Epithelial cell of proximal tubule (primary cell): Measurements from ENCODE around the gene SH3RF3. TPM values are rescaled to one million over a fixed set of nuclear protein-coding genes. Genes with fewer than 3 reads are reported as not detected.
"Not testable (repeated sequence)": the region's sequence is repeated elsewhere in the genome, so short reads cannot be mapped to it uniquely, and the experiment has no call there.

ENCODE experiments used
- DNase-seq: peaks from one replicate; pipeline ENCODE4 v3.0.0-alpha.2; 2011; ENCODE audit warnings: low read depth
- H3K4me3 ChIP-seq: 2 replicates; pipeline ENCODE4 v1.5.1; 2011; ENCODE audit warnings: low read depth, mild to moderate bottlenecking, low read length
- CTCF ChIP-seq: conservative IDR thresholded peaks from 2 replicates; pipeline ENCODE4 v1.5.1; 2012; ENCODE audit warnings: low read depth, mild to moderate bottlenecking, low read length
- total RNA-seq: library from RNA; depleted of rRNA; stranded (reverse); fragments of >200 nt; gene quantifications from 2 replicates; pipeline ENCODE4 v1.2.3, GENCODE V29; 2015

The SH3RF3 gene
- total RNA-seq, 1 donor from 2014 or later = 1.7 TPM

GRCh38 chr2:109222422-109222821 lies 93.4 kb downstream of the SH3RF3 start:
- TF ChIP-seq CTCF = no peak
- H3K4me3 ChIP-seq = no peak overlapping the region
- no peak for DNase-seq

GRCh38 chr2:109222825-109223471 lies 93.9 kb downstream of the SH3RF3 start:
- no peak for DNase-seq
- no peak for TF ChIP-seq CTCF
- no peak overlapping the region for H3K4me3 ChIP-seq

GRCh38 chr2:109223490-109223889 lies 94.5 kb downstream of the SH3RF3 start:
- no peak overlapping the region for H3K4me3 ChIP-seq
- DNase-seq = no peak
- no peak for TF ChIP-seq CTCF

- not testable (repeated sequence) for DNase-seq, H3K4me3 ChIP-seq
Measured at GRCh38 chr2:109224341-109224740, 95.3 kb downstream of the SH3RF3 start.

DNA sequence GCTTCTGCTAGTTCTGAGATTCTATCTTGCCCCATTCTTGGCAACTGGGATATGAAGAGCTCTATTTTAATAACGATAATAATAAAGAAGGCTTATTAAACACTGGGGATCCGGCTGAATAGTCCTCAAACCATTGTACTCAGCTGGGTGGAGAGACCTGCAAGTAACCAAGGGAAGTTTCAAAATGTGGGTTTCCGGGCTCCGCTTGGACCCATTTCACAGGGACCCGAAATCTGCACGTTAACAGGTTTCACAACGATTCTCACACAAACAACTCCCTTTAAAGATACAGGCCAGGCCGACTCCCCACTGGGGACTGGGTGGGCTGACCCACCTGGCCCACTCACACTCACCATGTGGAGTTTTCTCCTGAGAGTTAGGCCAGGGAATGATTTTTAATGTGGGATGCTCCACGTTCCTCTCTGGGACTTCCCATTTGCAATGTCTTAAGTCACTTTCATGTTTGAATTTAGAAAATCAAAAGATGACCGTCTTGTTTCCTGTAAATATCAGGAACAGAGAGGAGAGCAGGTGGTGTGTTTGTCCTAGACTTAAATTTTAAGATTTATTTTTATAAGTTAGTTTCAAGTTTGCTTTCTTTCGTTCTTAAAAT lies 96.3 kb downstream of the SH3RF3 start:
- no peak for TF ChIP-seq CTCF
- no peak overlapping the region for H3K4me3 ChIP-seq
- DNase-seq = no peak

DNA sequence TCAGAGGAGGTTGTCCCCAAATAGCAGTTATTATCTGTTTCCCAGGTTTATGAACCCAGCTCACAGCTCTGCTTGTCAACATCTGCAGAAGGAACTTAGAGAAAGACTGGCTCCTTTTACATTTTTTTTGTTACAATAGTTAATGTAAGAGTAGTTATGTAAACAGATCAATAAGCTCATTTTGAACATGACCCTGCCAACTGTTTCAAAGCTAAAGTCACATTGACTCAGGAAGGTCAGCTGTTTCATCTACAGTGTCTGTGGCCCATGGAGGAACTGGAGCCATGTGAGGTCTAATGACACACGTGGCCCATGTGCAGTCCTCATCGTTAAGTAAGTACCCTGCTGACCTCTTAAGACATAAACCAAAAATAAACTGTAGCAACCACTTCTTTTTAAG lies 97.1 kb downstream of the SH3RF3 start:
- H3K4me3 ChIP-seq = no peak overlapping the region
- TF ChIP-seq CTCF = no peak
- no peak for DNase-seq

DNA sequence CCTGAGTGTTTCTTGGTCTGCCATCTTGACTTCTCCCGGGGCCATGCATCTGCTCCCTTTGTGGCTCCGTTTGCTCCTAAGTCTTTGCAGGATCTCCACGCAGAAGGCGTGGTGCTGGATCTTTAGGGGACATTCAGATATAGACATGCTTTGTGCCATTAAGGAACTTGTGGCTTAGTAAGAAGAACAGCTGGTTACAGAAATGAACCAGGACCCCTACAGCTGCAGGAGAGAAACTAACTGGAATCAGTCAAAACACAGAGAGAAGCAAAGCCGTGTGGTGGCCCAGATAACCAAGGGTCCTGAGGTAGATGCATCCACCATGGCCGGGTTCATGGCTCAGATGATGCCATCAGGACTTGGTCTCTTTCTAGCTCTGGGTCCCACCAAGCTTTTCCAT lies 97.6 kb downstream of the SH3RF3 start:
- H3K4me3 ChIP-seq = no peak overlapping the region
- TF ChIP-seq CTCF = no peak
- no peak for DNase-seq
